K562 (cell line): ENCODE measurements around the gene THAP11. TPM values are rescaled to one million over a fixed set of nuclear protein-coding genes. Genes with fewer than 3 reads are reported as not detected.

Source experiments
- DIDO1 ChIP-seq: fragments of 450-650 bp; IDR thresholded peaks from 2 replicates; pipeline ENCODE4 v1.6.1; 2016; ENCODE audit warnings: low read depth, missing biosample characterization, missing genetic modification characterization
- HMBOX1 ChIP-seq: sonication (generic); IDR thresholded peaks from 2 replicates; pipeline ENCODE4 v1.6.1; 2016
- JUN ChIP-seq, 2 experiments: sonication (generic) in 1 of 2; formaldehyde crosslinking in 1 of 2; IDR thresholded peaks; 2 replicates each; pipeline versions ENCODE4 v1.6.1 to v1.8.0; 2012 to 2022; ENCODE audit warnings: borderline replicate concordance in 2 of 2, mild to moderate bottlenecking in 2 of 2, improper control_type of control experiment in 1 of 2, low read depth in 1 of 2, low read length in 1 of 2, missing genetic modification reagents in 1 of 2
- MITF ChIP-seq: IDR thresholded peaks from 2 replicates; pipeline ENCODE4 v1.6.1; 2014; ENCODE audit warnings: antibody characterized with exemption
- NR0B1 ChIP-seq: fragments of 450-650 bp; IDR thresholded peaks from one replicate; pipeline ENCODE4 v1.6.1; 2018; ENCODE audit warnings: mild to moderate bottlenecking, moderate library complexity; ENCODE audit not compliant: partially characterized antibody
- PATZ1 ChIP-seq: fragments of 250-450 bp; sonication (Bioruptor Pico); IDR thresholded peaks from 2 replicates; pipeline ENCODE4 v1.5.0; 2020; ENCODE audit warnings: mild to moderate bottlenecking, borderline replicate concordance
- RBFOX2 ChIP-seq: fragments of 200-400 bp; formaldehyde crosslinking; IDR thresholded peaks from 2 replicates; pipeline ENCODE4 v1.6.1; 2017; ENCODE audit warnings: low read depth, mild to moderate bottlenecking, low read length, moderate library complexity
- RBM34 ChIP-seq: fragments of 200-400 bp; formaldehyde crosslinking; IDR thresholded peaks from 2 replicates; pipeline ENCODE4 v1.6.1; 2018; ENCODE audit warnings: low read length, borderline replicate concordance; ENCODE audit not compliant: insufficient read depth
- ZNF3 ChIP-seq: fragments of 250-450 bp; sonication (Bioruptor Pico); IDR thresholded peaks from 2 replicates; pipeline ENCODE4 v1.5.0; 2021; ENCODE audit warnings: mild to moderate bottlenecking, moderate library complexity
- ZNF444 ChIP-seq: fragments of 250-450 bp; sonication (Bioruptor Pico); IDR thresholded peaks from 2 replicates; pipeline ENCODE4 v1.4.0; 2020; ENCODE audit warnings: mild to moderate bottlenecking, moderate library complexity
- polyA plus RNA-seq, 8 experiments: library from polyadenylated mRNA; depleted of rRNA in 4 of 8; stranded (reverse) in 5 of 8; unstranded in 3 of 8; fragments of >200 nt; fragmentation: Nextera tagmentation in 2 of 8; fragmentation: Illumina TruSeq in 1 of 8; extraction: Ambion mirVana in 2 of 8; extraction: Trizol in 1 of 8; gene quantifications; 2 replicates each; pipeline versions ENCODE4 v1.2.1 to v1.2.3, GENCODE V29; 2011 to 2014; ENCODE audit warnings: inconsistent platforms in 1 of 8, missing spikeins in 1 of 8
- total RNA-seq, 7 experiments: library from RNA; depleted of rRNA in 6 of 7; stranded (reverse); fragments of >200 nt in 6 of 7; fragmentation: Illumina TruSeq in 2 of 7; extraction: Trizol in 2 of 7; gene quantifications; 2 replicates each; pipeline versions ENCODE4 v1.2.1 to v1.2.3, GENCODE V29; 2011 to 2021; ENCODE audit warnings: low replicate concordance in 1 of 7
- TF ChIP-seq, protein P1 (sequence below): fragments of 450-650 bp; IDR thresholded peaks from 2 replicates; pipeline ENCODE4 v1.6.1; 2014; ENCODE audit warnings: low read depth, mild to moderate bottlenecking, moderate library complexity, borderline replicate concordance
- TF ChIP-seq, protein P2 (sequence below): fragments of 250-450 bp; sonication (Bioruptor Pico); IDR thresholded peaks from 2 replicates; pipeline ENCODE4 v1.8.0; 2022; ENCODE audit warnings: moderate library complexity, mild to moderate bottlenecking, inconsistent platforms
- TF ChIP-seq, protein P3 (sequence below): fragments of 250-450 bp; sonication (Bioruptor Pico); IDR thresholded peaks from 2 replicates; pipeline ENCODE4 v1.5.0; 2021; ENCODE audit warnings: mild to moderate bottlenecking, moderate library complexity

THAP11 gene
- total and polyA plus RNA-seq, 9 of the 15 experiments (the other 6 are each of a cell fraction or from before 2014, with no cell fraction given) = 2.4 to 31.6 (median 21.4) TPM

DNA sequence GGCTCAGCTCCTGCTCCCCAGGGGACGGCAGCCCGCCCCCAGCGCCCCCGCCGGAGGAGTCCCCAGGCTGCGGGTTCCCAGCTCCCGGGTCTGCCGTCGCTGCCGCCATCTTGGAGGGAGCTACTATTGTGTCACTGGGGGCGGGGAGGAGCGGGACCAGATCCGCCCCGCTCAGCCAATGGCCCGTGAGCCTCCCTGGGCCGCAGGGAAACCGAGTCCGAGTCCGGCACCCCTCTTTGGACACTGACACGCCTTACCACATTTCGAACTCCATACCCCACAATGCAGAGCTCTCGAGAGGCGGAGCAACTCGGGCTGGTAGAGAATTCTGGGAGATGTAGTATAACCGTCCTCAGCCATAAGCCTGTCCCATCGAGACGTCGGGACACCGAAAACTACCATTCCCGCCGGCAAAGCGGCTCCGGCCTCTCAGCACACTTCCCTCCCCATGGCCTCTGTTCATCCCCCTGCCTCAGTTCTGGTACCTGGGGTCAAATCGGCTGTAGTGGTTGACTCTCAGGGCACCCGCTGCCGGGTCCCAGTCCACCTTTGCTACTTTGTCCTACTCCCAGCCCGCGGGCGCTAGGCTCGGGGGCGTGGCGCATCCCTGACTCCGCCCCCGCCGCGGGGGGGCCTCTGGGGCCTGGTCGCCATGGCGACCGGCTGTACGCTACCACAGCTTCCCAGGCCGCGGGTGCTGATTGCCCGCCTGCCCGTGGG lies 35.5 kb upstream of the THAP11 start, which contains the start of the genes RANBP10 and TSNAXIP1 (continued):
- TF ChIP-seq, protein P1, sequence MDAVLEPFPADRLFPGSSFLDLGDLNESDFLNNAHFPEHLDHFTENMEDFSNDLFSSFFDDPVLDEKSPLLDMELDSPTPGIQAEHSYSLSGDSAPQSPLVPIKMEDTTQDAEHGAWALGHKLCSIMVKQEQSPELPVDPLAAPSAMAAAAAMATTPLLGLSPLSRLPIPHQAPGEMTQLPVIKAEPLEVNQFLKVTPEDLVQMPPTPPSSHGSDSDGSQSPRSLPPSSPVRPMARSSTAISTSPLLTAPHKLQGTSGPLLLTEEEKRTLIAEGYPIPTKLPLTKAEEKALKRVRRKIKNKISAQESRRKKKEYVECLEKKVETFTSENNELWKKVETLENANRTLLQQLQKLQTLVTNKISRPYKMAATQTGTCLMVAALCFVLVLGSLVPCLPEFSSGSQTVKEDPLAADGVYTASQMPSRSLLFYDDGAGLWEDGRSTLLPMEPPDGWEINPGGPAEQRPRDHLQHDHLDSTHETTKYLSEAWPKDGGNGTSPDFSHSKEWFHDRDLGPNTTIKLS = peak; percentile 97
- TF ChIP-seq, protein P2, sequence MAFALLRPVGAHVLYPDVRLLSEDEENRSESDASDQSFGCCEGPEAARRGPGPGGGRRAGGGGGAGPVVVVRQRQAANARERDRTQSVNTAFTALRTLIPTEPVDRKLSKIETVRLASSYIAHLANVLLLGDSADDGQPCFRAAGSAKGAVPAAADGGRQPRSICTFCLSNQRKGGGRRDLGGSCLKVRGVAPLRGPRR (CRISPR knock-in tag) = no peak
- no peak for TF ChIP-seq ZNF444
- no peak for TF ChIP-seq RBM34
- TF ChIP-seq RBFOX2 = peak; percentile 92
- 0 out of 2 replicates have a peak, but pooled peaks have one; percentile 32 for TF ChIP-seq MITF
- TF ChIP-seq JUN (IDR thresholded peaks at IDR 0.05; ENCODE audit: borderline replicate concordance, low read depth, low read length) = no peak; the same call in 1 of the 2 replicates
- no peak; the same call in 1 of the 2 replicates for TF ChIP-seq JUN (CRISPR knock-in tag; IDR thresholded peaks at IDR 0.05; ENCODE audit: borderline replicate concordance)
- TF ChIP-seq, protein P3, sequence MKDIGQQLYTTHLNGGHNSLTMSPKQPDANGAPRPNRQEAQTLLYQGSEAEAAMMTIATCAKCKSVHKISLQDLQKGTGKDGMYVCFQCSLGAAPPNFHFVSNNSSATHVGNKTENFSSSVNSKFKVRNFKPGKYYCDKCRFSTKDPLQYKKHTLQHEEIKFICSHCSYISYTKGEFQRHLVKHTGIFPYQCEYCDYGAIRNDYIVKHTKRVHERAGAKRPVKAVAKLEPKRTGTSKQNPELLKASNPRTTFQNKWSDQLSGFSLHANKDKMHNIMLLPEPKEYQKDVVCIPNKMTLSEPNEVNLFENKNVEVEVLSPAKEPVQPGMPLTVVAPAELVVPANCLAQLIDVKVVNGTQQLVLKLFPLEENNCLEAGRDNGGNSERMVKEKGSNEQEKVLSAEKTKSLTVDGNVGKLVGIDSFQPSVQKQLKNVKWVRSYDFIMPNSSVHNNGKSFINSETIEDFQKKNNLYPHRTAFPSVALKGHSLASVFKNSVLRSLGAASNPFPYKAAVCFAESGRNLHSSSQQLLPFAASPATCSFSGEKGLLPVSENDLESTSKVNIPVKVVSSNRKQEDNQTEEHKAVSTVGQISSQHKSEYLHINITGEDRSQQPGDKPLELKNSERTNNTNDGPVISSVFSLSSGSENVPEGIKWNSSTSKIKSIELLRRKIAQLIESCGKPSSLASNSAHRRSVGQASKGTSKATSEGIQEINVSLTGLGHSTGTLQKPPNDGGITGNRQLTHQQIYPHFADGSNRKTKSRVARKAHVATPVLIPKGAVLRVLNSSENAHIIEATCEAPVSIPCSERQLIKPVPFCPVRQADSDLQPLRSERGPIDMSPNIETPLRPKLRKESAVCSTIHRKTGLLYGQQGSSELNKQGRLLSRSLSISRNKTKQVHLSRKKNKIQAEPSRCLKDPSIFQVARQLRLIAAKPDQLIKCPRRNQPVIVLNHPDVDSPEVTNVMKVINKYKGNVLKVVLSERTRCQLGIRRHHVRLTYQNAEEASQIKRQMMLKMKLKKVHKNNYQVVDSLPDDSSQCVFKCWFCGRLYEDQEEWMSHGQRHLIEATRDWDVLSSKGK = no peak
- no peak for TF ChIP-seq NR0B1
- TF ChIP-seq HMBOX1 = no peak
- TF ChIP-seq PATZ1 (CRISPR knock-in tag) = no peak
- no peak for TF ChIP-seq ZNF3 (CRISPR knock-in tag)
- no peak for TF ChIP-seq DIDO1 (tag)
